NB4 (cell line): ENCODE data around the gene IRAK1BP1.

Experiments used
- CTCF ChIP-seq: IDR thresholded peaks from one replicate; pipeline ENCODE4 v1.5.1; 2012; ENCODE audit warnings: low read depth, low read length
- TF ChIP-seq, protein P1 (sequence below): IDR thresholded peaks from 2 replicates; pipeline ENCODE4 v1.6.1; 2011; ENCODE audit warnings: low read depth, low read length

- TF ChIP-seq, protein P1, sequence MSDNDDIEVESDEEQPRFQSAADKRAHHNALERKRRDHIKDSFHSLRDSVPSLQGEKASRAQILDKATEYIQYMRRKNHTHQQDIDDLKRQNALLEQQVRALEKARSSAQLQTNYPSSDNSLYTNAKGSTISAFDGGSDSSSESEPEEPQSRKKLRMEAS, result no peak
- TF ChIP-seq CTCF, result no peak
Measured at GRCh38 chr6:78875505-78875904, 8.2 kb downstream of the IRAK1BP1 start.
